WERI-Rb-1 (cell line): ENCODE measurements around the gene SEMA4G.

ENCODE experiments used
- DNase-seq: peaks from one replicate; pipeline ENCODE4 v3.0.0-alpha.2; 2020
- H3K27ac ChIP-seq: fragments of 250-450 bp; sonication (Bioruptor Pico); 2 replicates; pipeline ENCODE4 v1.5.1; 2020; ENCODE audit warnings: mild to moderate bottlenecking, moderate library complexity
- H3K27me3 ChIP-seq: fragments of 250-450 bp; sonication (Bioruptor Pico); 2 replicates; pipeline ENCODE4 v1.5.1; 2021; ENCODE audit warnings: mild to moderate bottlenecking, low read depth, moderate library complexity; ENCODE audit not compliant: insufficient read depth, severe bottlenecking
- H3K36me3 ChIP-seq: fragments of 250-450 bp; sonication (Bioruptor Pico); 2 replicates; pipeline ENCODE4 v1.5.1; 2020; ENCODE audit warnings: mild to moderate bottlenecking, moderate library complexity
- H3K4me3 ChIP-seq: 2 replicates; pipeline ENCODE4 v1.5.1; 2011; ENCODE audit warnings: low read depth, mild to moderate bottlenecking, control low read depth, low read length
- H3K9me3 ChIP-seq: fragments of 250-450 bp; sonication (Bioruptor Pico); 2 replicates; pipeline ENCODE4 v1.5.1; 2021; ENCODE audit warnings: mild to moderate bottlenecking, moderate library complexity; ENCODE audit not compliant: severe bottlenecking
- TF ChIP-seq, protein P1 (sequence below): IDR thresholded peaks from 2 replicates; pipeline ENCODE4 v1.5.1; 2011; ENCODE audit warnings: low read depth, mild to moderate bottlenecking, control low read depth, inconsistent platforms, low read length

Gene SEMA4G

GRCh38 chr10:101000127-101000914 lies 31.0 kb downstream of the SEMA4G start:
- TF ChIP-seq, protein P1, sequence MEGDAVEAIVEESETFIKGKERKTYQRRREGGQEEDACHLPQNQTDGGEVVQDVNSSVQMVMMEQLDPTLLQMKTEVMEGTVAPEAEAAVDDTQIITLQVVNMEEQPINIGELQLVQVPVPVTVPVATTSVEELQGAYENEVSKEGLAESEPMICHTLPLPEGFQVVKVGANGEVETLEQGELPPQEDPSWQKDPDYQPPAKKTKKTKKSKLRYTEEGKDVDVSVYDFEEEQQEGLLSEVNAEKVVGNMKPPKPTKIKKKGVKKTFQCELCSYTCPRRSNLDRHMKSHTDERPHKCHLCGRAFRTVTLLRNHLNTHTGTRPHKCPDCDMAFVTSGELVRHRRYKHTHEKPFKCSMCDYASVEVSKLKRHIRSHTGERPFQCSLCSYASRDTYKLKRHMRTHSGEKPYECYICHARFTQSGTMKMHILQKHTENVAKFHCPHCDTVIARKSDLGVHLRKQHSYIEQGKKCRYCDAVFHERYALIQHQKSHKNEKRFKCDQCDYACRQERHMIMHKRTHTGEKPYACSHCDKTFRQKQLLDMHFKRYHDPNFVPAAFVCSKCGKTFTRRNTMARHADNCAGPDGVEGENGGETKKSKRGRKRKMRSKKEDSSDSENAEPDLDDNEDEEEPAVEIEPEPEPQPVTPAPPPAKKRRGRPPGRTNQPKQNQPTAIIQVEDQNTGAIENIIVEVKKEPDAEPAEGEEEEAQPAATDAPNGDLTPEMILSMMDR: no peak
- DNase-seq: no peak
- Histone ChIP-seq H3K27me3 (no peaks in the 10 kb centered on the region), H3K9me3 (no peaks in the 10 kb centered on the region), H3K27ac (peak overlapping the region; percentile 98), H3K36me3 (peaks cover 32% of the 10 kb centered on the region), H3K4me3 (peak overlapping the region; percentile 94)

DNA sequence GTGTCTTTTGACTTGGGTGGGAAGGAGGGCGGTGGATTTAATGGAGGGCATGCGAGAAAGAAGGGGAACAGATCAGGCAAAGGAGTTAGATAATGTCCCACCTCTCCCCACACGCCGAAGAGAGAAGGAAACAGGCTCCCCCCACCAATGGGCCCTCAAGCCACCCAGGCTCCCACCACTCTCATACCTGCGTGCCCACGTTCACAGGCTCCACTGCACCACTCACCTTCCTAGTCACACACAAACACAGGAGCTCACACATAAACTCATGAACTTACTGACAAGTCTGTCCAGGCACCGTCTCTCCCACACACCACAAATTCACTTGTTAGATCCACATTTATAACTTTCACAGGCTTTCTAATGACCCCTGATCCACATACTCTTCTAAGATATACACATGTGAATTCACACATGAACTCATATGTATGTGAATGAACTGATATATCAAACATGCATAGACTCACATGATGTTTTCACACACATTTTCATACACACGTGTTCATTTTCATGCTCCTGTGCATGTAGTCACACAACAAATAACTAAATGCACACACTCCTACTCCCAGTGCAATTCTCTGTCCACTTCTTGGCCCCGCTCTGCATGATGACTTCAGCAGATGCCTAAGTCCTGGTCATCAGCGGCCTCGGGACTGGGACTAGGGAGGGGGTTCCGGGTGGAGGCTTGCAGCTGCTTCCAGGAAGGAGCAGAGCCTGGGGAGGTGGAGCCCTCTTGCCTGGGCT lies 31.8 kb downstream of the SEMA4G start:
- peak; percentile 70 for DNase-seq
- TF ChIP-seq, protein P1: no peak
- H3K9me3 ChIP-seq: no peaks in the 10 kb centered on the region

GRCh38 chr10:101001659-101002035 lies 32.3 kb downstream of the SEMA4G start:
- Histone ChIP-seq H3K4me3 (no peak overlapping the region), H3K9me3 (no peaks in the 10 kb centered on the region), H3K36me3 (peaks cover 45% of the 10 kb centered on the region), H3K27me3 (no peaks in the 10 kb centered on the region), H3K27ac (0 out of 2 replicates have a peak overlapping the region, but pooled peaks have one; percentile 1)
- TF ChIP-seq, protein P1: no peak
- no peak for DNase-seq

More for the DNA sequence above, 31.8 kb downstream of the SEMA4G start:
- H3K4me3 ChIP-seq: peak overlapping the region; percentile 94
- H3K36me3 ChIP-seq: peaks cover 39% of the 10 kb centered on the region
- H3K27me3 ChIP-seq: no peaks in the 10 kb centered on the region
- peak overlapping the region; percentile 98 for H3K27ac ChIP-seq

- H3K36me3 ChIP-seq: peaks cover 53% of the 10 kb centered on the region
- H3K27me3 ChIP-seq: no peaks in the 10 kb centered on the region
- no peak overlapping the region for H3K27ac ChIP-seq
- TF ChIP-seq, protein P1: no peak
- H3K4me3 ChIP-seq: no peak overlapping the region
- H3K9me3 ChIP-seq: no peaks in the 10 kb centered on the region
- no peak for DNase-seq
These were observed 33.2 kb downstream of the SEMA4G start for GRCh38 chr10:101002456-101002855.

DNA sequence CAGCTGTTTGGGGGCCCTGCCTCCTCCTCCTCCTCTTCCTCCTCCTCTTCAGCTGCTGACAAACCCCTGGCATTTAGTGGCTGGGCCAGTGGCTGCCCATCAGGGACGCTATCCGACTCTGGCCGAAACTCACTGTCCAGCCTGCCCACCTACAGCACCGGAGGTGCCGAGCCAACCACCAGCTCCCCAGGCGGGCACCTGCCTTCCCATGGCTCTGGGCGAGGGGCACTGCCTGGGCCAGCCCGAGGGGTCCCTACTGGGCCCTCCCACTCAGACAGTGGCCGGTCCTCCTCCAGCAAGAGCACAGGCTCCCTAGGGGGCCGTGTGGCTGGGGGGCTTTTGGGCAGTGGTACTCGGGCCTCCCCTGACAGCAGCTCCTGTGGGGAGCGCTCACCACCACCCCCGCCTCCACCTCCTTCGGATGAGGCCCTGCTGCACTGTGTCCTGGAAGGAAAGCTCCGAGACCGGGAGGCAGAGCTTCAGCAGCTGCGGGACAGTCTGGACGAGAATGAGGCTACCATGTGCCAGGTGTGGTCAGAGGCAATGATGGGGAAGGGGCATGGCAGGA lies 34.4 kb downstream of the SEMA4G start:
- TF ChIP-seq, protein P1: no peak
- H3K36me3 ChIP-seq: peaks cover 54% of the 10 kb centered on the region
- H3K9me3 ChIP-seq: no peaks in the 10 kb centered on the region
- no peak overlapping the region for H3K27ac ChIP-seq
- DNase-seq: no peak
- no peaks in the 10 kb centered on the region for H3K27me3 ChIP-seq
- no peak overlapping the region for H3K4me3 ChIP-seq
